HCT116 (cell line): Measurements from ENCODE around the gene SRGAP1. TPM values are rescaled to one million over a fixed set of nuclear protein-coding genes. Genes with fewer than 3 reads are reported as not detected.

Experiments
- ATAC-seq: fragments of 200-7000 bp; cut with Tn5 transposase; 2 replicates; pipeline ENCODE4 v1.9.1; 2020; ENCODE audit warnings: mild to moderate bottlenecking, moderate library complexity
- BruUV-seq: library from RNA; stranded (reverse); fragments of 400-500 nt; replicated peaks from 2 replicates; lab custom pipeline; 2021; lab: Mats Ljungman, UMichigan
- CTCF ChIA-PET: fragments of 300-600 bp; sonication (Branson Sonifier 250); formaldehyde crosslinking; loops from one replicate; lab custom pipeline; 2021; ENCODE audit warnings: antibody characterized with exemption; lab: Charles Lee
- POLR2A ChIA-PET: fragments of 300-600, 350-600 bp; sonication (Branson Sonifier 250); formaldehyde crosslinking; loops from one replicate; lab custom pipeline; 2021; ENCODE audit warnings: antibody characterized with exemption; lab: Charles Lee
- RAD21 ChIA-PET, 2 experiments: fragments of 300-600 bp; sonication (Branson Sonifier 250); formaldehyde crosslinking; loops; one replicate each; lab custom pipeline; 2023; ENCODE audit warnings: low total read pairs in 2 of 2; ENCODE audit not compliant: uncharacterized antibody in 2 of 2, unreplicated experiment in 2 of 2, low non-redundant PET in 1 of 2; lab: Charles Lee
- DNase-seq: peaks from one replicate; pipeline ENCODE4 v3.0.0-alpha.2; 2010; ENCODE audit warnings: low read depth, low spot score
- H2AFZ ChIP-seq: fragments of 200-600 bp; shearing (Covaris generic), sonication (generic); 2 replicates; pipeline ENCODE4 v1.6.1; 2017; ENCODE audit warnings: low read depth, mixed run types, mixed read lengths, antibody characterized with exemption, low read length; ENCODE audit not compliant: poor library complexity, severe bottlenecking
- H3K27ac ChIP-seq: 2 replicates; pipeline ENCODE4 v1.5.1; 2012; ENCODE audit warnings: low read depth, low read length
- H3K27me3 ChIP-seq: fragments of 200-600 bp; sonication (generic); 2 replicates; pipeline ENCODE4 v1.6.1; 2016; ENCODE audit warnings: mixed run types, low read length, mixed read lengths; ENCODE audit not compliant: insufficient read depth
- H3K36me3 ChIP-seq, 2 experiments: fragments of 200-500 bp in 1 of 2; fragments of 200-600 bp in 1 of 2; sonication (Bioruptor generic) in 1 of 2; sonication (generic) in 1 of 2; 2 replicates each; pipeline versions ENCODE4 v1.5.1 to v1.6.1; 2014 to 2016; ENCODE audit warnings: low read length in 2 of 2, inconsistent platforms in 1 of 2, mixed read lengths in 1 of 2, mixed run types in 1 of 2; ENCODE audit not compliant: insufficient read depth in 2 of 2, control insufficient read depth in 1 of 2
- H3K4me1 ChIP-seq, 2 experiments: fragments of 200-600 bp in 1 of 2; sonication (generic) in 1 of 2; 2 replicates each; pipeline versions ENCODE4 v1.5.1 to v1.6.1; 2012 to 2017; ENCODE audit warnings: low read length in 2 of 2, inconsistent platforms in 1 of 2, mild to moderate bottlenecking in 1 of 2, mixed read lengths in 1 of 2, mixed run types in 1 of 2, moderate library complexity in 1 of 2; ENCODE audit not compliant: insufficient read depth in 2 of 2, control insufficient read depth in 1 of 2
- H3K4me2 ChIP-seq: fragments of 200-600 bp; sonication (generic); 2 replicates; pipeline ENCODE4 v1.6.1; 2017; ENCODE audit warnings: mixed run types, low read length, mixed read lengths
- H3K4me3 ChIP-seq, 2 experiments: fragments of 200-600 bp in 1 of 2; sonication (generic) in 1 of 2; replicated peaks in 1 of 2; 2 replicates each; pipeline ENCODE4 v1.5.1; 2011 to 2016; ENCODE audit warnings: low read length in 2 of 2, control low read depth in 1 of 2, low read depth in 1 of 2, mild to moderate bottlenecking in 1 of 2, mixed read lengths in 1 of 2, mixed run types in 1 of 2
- H3K79me2 ChIP-seq: fragments of 200-600 bp; sonication (generic); 2 replicates; pipeline ENCODE4 v1.6.1; 2017; ENCODE audit warnings: mild to moderate bottlenecking, mixed run types, low read length, moderate library complexity, mixed read lengths; ENCODE audit not compliant: insufficient read depth
- H3K9ac ChIP-seq: fragments of 200-600 bp; sonication (generic); 2 replicates; pipeline ENCODE4 v1.6.1; 2016; ENCODE audit warnings: low read length, mixed read lengths
- H3K9me2 ChIP-seq: fragments of 200-600 bp; sonication (generic), shearing (Covaris generic); 2 replicates; pipeline ENCODE4 v1.6.1; 2017; ENCODE audit warnings: mixed run types, mild to moderate bottlenecking, moderate library complexity; ENCODE audit not compliant: insufficient read depth
- H3K9me3 ChIP-seq, 2 experiments: fragments of 200-500 bp in 1 of 2; fragments of 200-600 bp in 1 of 2; sonication (Bioruptor generic) in 1 of 2; sonication (generic) in 1 of 2; 2 replicates each; pipeline ENCODE4 v1.6.1; 2014 to 2017; ENCODE audit warnings: low read length in 2 of 2, mixed read lengths in 2 of 2, inconsistent platforms in 1 of 2, low read depth in 1 of 2, mild to moderate bottlenecking in 1 of 2, mixed run types in 1 of 2, moderate library complexity in 1 of 2; ENCODE audit not compliant: control insufficient read depth in 1 of 2, insufficient read depth in 1 of 2
- H4K20me1 ChIP-seq: fragments of 200-600 bp; sonication (generic), shearing (Covaris generic); 2 replicates; pipeline ENCODE4 v1.6.1; 2017; ENCODE audit warnings: mixed run types, mild to moderate bottlenecking, moderate library complexity; ENCODE audit not compliant: insufficient read depth
- ATF3 ChIP-seq: IDR thresholded peaks from 2 replicates; pipeline ENCODE4 v1.6.1; 2012
- CBX3 ChIP-seq: IDR thresholded peaks from 2 replicates; pipeline ENCODE4 v1.6.1; 2012; ENCODE audit warnings: low read depth
- CEBPB ChIP-seq: IDR thresholded peaks from 2 replicates; pipeline ENCODE4 v1.6.1; 2012; ENCODE audit warnings: low read depth
- CTCF ChIP-seq, 3 experiments: fragments of 200-600 bp in 1 of 3; sonication (generic) in 1 of 3; IDR thresholded peaks in 2 of 3; conservative IDR thresholded peaks in 1 of 3; 2 replicates each; pipeline ENCODE4 v1.5.1; 2012 to 2017; ENCODE audit warnings: low read depth in 2 of 3, low read length in 2 of 3, antibody characterized with exemption in 1 of 3, borderline replicate concordance in 1 of 3, control low read depth in 1 of 3, mild to moderate bottlenecking in 1 of 3, mixed read lengths in 1 of 3, mixed run types in 1 of 3, moderate library complexity in 1 of 3; ENCODE audit not compliant: insufficient read depth in 1 of 3
- ELF1 ChIP-seq: IDR thresholded peaks from 2 replicates; pipeline ENCODE4 v1.6.1; 2012; ENCODE audit warnings: low read depth, borderline replicate concordance
- EZH2 ChIP-seq: fragments of 200-600 bp; sonication (generic); IDR thresholded peaks from 2 replicates; pipeline ENCODE4 v1.6.1; 2017; ENCODE audit warnings: antibody characterized with exemption, mixed run types
- EZH2phosphoT487 ChIP-seq: fragments of 200-600 bp; IDR thresholded peaks from 2 replicates; pipeline ENCODE4 v1.6.1; 2018; ENCODE audit warnings: antibody characterized with exemption, borderline replicate concordance
- FOSL1 ChIP-seq: IDR thresholded peaks from 2 replicates; pipeline ENCODE4 v1.6.1; 2012; ENCODE audit warnings: low read depth
- JUND ChIP-seq: IDR thresholded peaks from 2 replicates; pipeline ENCODE4 v1.6.1; 2012
- MAX ChIP-seq: IDR thresholded peaks from 2 replicates; pipeline ENCODE4 v1.6.1; 2012
- POLR2A ChIP-seq: IDR thresholded peaks from 2 replicates; pipeline ENCODE4 v1.7.0; 2011; ENCODE audit warnings: borderline replicate concordance; ENCODE audit not compliant: insufficient read depth, insufficient read length; ENCODE audit errors: extremely low read depth
- POLR2AphosphoS5 ChIP-seq: IDR thresholded peaks from 2 replicates; pipeline ENCODE4 v1.6.1; 2011; ENCODE audit warnings: mild to moderate bottlenecking, low read depth, low read length, moderate library complexity
- RAD21 ChIP-seq: IDR thresholded peaks from 2 replicates; pipeline ENCODE4 v1.6.1; 2012; ENCODE audit warnings: low read depth, mild to moderate bottlenecking
- REST ChIP-seq: IDR thresholded peaks from 2 replicates; pipeline ENCODE4 v1.6.1; 2012; ENCODE audit warnings: low read depth
- SIN3A ChIP-seq: IDR thresholded peaks from 2 replicates; pipeline ENCODE4 v1.6.1; 2012; ENCODE audit warnings: low read depth
- SP1 ChIP-seq: IDR thresholded peaks from 2 replicates; pipeline ENCODE4 v1.6.1; 2012; ENCODE audit warnings: low read depth
- SRF ChIP-seq: IDR thresholded peaks from 2 replicates; pipeline ENCODE4 v1.6.1; 2012; ENCODE audit warnings: low read depth
- TCF7L2 ChIP-seq: IDR thresholded peaks from 2 replicates; pipeline ENCODE4 v1.7.0; 2011; ENCODE audit warnings: borderline replicate concordance, inconsistent platforms; ENCODE audit not compliant: insufficient read depth, insufficient read length; ENCODE audit errors: extremely low read depth
- YY1 ChIP-seq: IDR thresholded peaks from 2 replicates; pipeline ENCODE4 v1.6.1; 2011; ENCODE audit warnings: low read length, low read depth, moderate library complexity, mild to moderate bottlenecking; ENCODE audit not compliant: insufficient replicate concordance; ENCODE audit errors: extremely low read depth
- ZFX ChIP-seq: fragments of 450-650 bp; IDR thresholded peaks from 2 replicates; pipeline ENCODE4 v1.6.1; 2017
- ZNF274 ChIP-seq: fragments of 200-500 bp; sonication (Bioruptor generic); IDR thresholded peaks from 2 replicates; pipeline ENCODE4 v1.6.1; 2014; ENCODE audit warnings: mild to moderate bottlenecking, low read depth, low read length, inconsistent platforms
- intact Hi-C: fragments of 100-400 bp; cut with micrococcal nuclease; formaldehyde crosslinking; loops from 2 replicates; pipeline ENCODE4 v1.10.0; 2022
- total RNA-seq: library from RNA; stranded (reverse); gene quantifications from one replicate; pipeline ENCODE4 v1.2.1, GENCODE V29; 2021; ENCODE audit not compliant: unreplicated experiment

The SRGAP1 gene
- total RNA-seq, 1 experiment from 2014 or later = 16.6 TPM

- Histone ChIP-seq H2AFZ (no peak overlapping the region), H3K9me2 (no peaks in the 10 kb centered on the region), H3K36me3 (no peaks in the 10 kb centered on the region), H3K27ac (peak overlapping the region; percentile 60; the same call in 1 of the 2 replicates), H3K9ac (peak overlapping the region; percentile 58), H3K27me3 (no peaks in the 10 kb centered on the region), H3K9me3 (no peaks in the 10 kb centered on the region), H3K79me2 (no peaks in the 10 kb centered on the region), H4K20me1 (no peaks in the 10 kb centered on the region), H3K4me2 (peak overlapping the region; percentile 73), H3K4me3 (peak overlapping the region in 1 of 2 experiments; percentile 36; a peak in 2 of 4 replicates), H3K4me1 (peaks cover 16 to 50% of the 10 kb centered on the region in 2 experiments)
- DNase-seq (peak; percentile 92), ATAC-seq (peak; percentile 94)
- ChIA-PET POLR2A (no interaction called here), CTCF (interaction anchor here (0.7 to 2.0 kb wide), 5 partner anchors 11 to 343 kb away, joined by 3 to 11 read pairs (median 7); partner anchors contain the start of gene SRGAP1), RAD21 (interaction anchor here (0.8 to 1.2 kb wide), 4 partner anchors 40 to 343 kb away, joined by 3 to 4 read pairs (median 4); partner anchors contain the start of genes SRGAP1 (in 2 of the 2) and KICS2 (in 1 of the 2))
- no TSS peak for BruUV-seq
- intact Hi-C loops = loop anchor here (1.0 to 5.0 kb wide), 4 partner anchors 93 to 342 kb away; no protein-coding TSS in a partner anchor
- TF ChIP-seq JUND = peak; percentile 95
- peak; percentile 66; the same call in 1 of the 2 replicates for TF ChIP-seq SIN3A
- TF ChIP-seq CEBPB = peak; percentile 77
- peak; percentile 59 to 70 (median 68); a peak in 5 of 6 replicates for TF ChIP-seq CTCF (IDR thresholded peaks at IDR 0.05 in 2 of 3, conservative IDR thresholded peaks at IDR 0.05 in 1 of 3; ENCODE audit: borderline replicate concordance in 1 of 3, insufficient read depth in 1 of 3, low read depth in 2 of 3, low read length in 2 of 3)
- no peak for TF ChIP-seq EZH2phosphoT487
- TF ChIP-seq CBX3 = peak; percentile 79; the same call in 1 of the 2 replicates
- no peak; the same call in 1 of the 2 replicates for TF ChIP-seq ELF1
- no peak for TF ChIP-seq REST
- no peak for TF ChIP-seq YY1
- TF ChIP-seq FOSL1 = peak; percentile 99
- TF ChIP-seq POLR2AphosphoS5 = peak; percentile 21; the same call in 1 of the 2 replicates
- peak; percentile 70; the same call in 1 of the 2 replicates for TF ChIP-seq MAX
- peak; percentile 64 for TF ChIP-seq TCF7L2
- TF ChIP-seq ATF3 = no peak
- TF ChIP-seq POLR2A = no peak
- no peak for TF ChIP-seq EZH2
- peak; percentile 79 for TF ChIP-seq SRF
- peak; percentile 88 for TF ChIP-seq SP1
- TF ChIP-seq RAD21 = peak; percentile 69
- no peak for TF ChIP-seq ZFX
- TF ChIP-seq ZNF274 = no peak
Observed at GRCh38 chr12:64181430-64182291, 337.2 kb downstream of the SRGAP1 start.
